ENCODE measurements around the gene OTX2.

Gene OTX2

DNA sequence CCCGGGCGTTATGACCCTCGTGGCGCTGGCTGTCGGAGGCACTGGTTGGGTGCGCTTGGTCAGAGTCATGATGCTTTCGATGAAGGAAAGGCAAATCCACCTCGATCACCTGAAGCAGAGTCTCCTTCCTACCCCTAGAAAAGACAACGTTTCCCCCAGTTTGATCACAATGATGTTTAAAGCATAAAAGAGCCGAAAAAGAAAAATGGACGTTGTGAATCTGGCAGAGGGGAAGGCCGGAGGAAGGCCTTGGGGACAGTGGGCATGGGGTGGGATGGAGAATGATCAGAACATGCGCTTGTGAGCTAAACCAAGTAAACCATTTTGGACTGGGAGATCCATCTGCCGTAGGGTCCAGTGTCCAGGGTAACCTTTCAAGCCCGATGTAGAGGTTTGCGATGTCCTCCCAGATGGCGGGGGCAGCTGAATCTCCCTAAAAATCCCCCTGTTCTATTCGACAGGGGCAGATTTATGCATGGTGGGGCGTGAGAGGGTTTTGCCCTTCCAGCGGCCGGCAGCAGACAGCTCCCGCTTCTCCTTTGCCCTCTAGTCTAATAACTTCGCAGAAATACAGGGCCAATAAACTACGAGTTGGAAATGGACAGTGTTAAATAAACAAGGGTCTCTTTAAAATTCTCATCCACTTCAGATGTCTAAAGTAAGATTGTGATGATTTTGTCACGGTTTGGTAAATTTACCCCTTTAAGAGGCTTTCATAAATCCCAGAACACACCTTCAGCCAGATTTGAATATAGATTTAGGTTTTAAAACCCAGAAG, 2.3 kb upstream of the OTX2 start:
- no peak for DNase-seq (ENCODE audit: low spot score)

DNA sequence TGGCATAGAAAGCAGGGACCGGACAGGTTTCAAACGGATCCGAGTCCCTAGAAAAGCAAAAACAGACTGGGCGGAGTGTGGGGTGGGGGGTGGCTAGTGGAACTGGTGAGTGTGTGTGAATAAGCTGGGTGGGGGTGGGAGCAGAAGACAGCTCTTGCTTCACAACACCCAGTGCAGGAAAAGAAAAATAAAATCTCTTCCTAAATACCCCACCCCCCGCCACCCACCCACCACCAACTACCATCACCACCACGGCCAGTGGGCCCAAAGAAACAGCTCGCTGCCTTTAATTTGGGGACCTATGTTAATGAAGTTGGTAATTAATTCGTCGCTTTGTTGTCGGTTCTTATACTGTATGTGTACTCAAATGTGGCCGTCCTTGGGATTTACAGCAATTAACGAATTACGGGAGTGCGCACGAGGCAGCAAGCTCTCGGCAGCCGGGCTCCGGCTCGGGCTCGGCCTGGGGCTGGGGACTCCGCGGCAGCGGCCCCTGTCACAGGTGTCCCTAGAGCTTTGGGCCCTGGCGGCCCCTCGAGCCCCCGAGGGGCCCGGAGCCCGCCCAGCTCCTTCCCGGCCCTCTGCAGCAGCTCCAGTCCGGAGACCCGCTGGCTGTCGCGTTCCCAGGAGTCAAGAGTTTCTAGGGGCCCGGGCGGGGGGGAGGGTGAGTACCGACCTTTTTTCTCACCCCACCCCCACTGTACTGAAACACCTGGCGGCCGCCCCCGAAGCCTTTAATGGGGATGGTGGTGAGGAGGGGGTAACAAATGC, 1.5 kb upstream of the OTX2 start:
- DNase-seq (ENCODE audit: low spot score) = no peak

DNA sequence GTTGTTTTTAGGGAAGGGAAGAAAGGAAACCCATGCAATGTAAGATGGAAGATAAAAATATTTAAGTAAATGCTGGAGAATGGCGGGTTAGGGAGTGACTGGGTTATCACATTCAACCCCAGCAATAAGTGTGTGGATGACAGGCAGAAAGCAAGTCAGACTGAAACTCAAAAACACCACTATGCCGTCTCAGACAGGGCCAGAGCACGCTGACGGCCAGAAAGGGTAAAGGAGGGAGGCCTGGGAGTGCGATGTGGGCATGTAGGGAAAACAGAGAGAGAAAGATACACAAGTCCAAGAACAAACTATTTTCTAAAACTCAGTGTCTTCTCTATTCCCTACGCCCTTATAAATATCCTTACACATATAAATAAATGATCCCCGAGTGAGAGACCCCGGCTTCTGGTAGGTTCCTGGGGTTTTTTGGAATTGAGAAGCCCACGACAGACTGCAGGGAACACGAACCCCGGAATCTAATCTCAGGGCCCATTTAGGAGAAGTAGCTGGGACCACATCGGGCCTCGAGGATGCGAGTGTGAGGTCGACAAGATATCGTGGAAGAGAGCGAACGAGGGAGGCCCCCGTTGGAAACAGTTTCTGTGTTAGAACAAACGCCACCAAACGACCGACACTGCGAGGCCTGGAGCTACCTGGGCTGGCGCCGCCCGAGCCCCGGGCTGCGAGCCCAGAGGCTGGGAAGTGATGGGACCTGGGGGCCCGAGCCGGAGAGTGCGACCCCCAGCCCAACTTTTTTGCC, 735 bp upstream of the OTX2 start:
- no peak for DNase-seq (ENCODE audit: low spot score)

DNA sequence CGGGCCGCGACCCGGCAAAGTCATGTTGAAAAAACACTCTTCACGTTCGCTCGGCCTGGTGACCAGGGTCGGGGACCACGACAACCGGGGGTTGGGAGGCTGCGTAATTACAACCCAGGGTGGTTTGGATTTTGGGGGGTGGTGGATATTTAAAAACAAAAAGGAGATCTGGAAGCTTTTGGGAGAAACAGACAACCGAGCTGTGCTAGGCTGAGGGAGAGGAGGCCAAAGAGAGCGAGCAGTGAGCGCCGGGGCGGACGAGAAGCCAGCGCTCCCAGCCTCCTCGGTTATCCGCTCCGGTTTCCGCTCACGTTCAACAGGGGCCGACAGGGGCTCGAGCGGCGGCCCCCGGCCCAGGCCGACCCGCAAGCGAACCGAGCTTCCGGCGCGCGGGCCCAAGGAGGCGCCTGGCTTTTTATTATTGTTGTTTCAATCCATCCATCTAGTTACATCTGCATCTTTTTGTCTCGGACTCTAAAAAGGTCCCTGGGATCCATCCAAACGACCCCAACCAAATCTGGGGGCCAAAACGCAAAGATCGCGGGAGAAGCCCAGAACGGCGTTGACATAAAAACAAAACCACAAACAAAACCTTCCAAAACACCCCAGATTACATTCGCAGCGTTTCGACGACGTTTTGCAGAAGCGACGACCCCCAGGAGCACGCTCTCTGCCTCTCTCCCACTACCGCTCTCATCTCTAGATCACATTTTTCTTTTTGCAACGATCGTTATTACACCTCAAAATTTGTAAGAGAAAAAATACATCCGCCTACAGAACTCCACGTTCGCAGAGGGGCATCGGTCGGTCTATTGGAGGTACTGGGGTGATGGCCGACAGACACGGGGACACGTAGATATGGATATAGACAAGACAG, 771 bp downstream of the OTX2 start:
- DNase-seq (ENCODE audit: low spot score) = no peak

DNA sequence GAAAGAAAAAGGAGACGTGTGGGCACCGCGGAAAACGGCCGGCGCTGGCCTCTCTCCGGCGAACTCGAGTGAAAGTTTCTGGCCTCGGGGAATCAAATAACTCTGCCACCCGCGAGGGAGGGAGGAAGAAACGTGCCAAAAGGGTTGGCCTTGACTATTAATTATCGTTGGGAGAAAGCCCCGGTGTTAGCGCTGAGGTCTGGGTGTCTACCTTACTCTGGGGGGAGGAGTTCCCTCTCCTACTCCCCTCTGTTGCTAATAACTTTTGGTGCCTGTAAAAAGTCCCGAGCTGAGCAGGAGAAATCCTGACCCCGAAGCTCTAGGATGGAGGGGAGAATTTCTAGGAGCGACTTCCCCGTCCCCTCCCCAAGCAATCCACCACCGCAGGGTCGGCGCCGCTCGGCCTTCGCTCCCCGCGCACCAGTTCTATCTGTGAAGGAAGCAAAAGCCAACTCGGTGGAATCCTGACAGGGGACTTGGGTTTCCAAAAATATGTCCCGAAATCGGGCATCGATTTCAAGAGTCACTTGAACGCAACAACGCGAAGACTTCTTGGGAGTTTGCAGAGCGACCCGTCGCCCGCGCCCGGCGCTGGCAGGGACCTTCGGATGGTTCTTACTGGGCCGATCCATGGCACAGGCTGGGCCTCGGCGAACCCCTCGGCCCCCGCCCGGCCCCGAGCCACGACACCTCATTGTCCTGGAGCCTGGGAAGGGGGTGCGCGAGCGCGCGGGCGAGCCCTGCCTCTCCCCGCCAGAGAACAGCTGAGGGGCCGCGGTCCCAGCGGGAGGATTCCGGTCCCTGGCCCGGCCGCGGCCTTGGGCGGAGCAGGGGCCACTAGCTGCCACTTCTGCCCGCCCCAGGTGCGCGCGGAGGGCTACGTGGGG, 1.7 kb downstream of the OTX2 start:
- DNase-seq (ENCODE audit: low spot score) = no peak

DNA sequence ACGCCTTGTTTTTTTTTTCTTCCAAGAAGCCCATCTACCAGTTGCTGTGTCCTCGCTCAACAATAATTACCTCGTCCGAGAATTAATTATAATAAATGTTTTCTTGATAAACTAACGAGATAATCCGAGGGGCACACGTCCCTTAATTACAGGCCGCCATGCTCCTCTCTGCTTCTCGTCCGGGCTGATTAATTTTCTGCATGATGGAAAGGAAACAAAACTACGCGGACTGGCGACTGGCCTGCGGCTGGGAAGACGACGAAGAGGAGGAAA, 2.2 kb downstream of the OTX2 start:
- no peak for DNase-seq (ENCODE audit: low spot score)

DNA sequence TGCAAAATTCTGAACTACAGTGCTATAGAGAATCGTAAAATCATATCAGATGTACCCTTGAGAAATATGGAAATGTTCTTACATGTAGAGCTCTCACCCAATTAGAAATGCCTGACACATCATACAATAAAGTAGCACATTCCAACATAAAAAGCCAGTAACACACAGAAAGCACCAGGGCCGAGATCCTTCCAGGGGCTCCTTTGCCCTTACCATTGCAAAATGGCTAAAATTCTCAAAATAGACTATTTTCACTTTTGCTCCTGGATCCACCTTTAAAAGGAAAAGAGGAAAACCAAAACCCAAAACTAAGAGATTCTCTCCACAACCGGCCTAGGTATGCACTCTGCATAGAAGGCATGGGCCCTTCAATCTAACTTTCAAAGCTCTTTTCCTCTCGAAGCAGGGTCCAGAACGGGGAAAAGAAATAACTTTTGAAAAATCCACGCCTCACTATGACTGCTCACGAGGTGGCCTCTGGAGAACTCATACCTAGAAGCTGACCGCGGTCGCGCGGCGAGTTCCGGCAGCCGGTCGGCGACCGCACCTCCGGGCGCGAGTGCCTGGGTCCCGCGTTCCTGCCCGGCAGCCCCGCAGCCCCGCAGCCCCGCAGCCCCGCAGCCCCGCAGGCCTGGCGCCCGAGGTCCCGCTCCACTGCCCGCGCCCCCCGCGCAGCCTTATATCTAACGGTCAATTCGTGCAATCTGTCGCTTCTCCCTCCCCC, 2.7 kb downstream of the OTX2 start:
- no peak for DNase-seq (ENCODE audit: low spot score)

DNA sequence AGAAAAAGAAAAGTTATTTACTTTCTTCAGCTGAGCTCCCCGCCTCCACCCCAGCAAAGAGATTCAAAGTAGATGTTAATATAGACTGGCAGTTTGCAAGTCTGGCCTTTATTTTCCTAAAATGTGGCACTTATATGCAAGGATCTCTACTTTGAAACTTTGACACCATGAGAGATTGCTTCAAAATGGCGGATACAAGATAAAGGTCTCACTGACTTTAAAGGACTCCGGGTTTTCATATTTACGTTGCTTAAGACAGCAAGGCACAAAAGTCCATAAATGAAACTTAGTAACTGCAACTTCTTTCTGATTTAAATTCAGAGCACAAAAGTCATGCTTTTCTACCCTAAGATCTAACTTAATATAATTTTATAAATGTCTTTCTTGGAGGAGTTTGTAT, 3.5 kb downstream of the OTX2 start:
- DNase-seq (ENCODE audit: low spot score) = no peak

DNA sequence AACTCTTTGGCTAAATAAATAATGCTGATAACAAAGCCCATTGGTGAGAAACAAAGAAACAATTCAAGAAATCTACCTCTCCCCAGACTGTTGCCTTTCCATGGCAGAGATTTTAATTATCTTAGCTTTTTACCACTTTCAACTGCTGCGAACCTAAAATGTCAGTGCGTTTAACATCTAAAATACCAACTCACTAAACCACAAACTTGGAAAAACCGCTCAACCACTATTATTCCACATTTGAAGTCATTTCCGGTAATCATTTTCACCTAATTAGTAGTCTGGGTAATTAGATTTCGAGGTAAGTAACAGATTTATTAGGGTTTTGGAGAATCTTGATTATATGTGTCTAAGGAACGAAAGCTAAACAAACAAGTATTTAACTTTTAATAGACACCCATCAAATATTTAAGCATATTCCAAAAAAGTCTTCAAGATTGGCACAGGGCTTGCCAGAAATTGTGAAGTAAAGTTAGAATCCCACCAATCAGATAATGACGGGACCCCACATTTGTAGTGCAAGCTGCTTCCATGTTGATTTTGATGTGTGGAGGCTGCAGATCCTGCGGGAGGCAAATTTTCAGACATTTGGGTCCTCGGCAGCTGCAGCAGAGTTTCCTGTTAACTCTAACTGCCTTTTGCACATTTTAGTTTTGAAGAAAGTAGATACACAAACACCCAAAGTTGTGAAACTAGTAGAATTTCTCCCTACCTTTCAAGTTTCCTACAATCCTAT, 4.1 kb downstream of the OTX2 start:
- no peak for DNase-seq (ENCODE audit: low spot score)

DNA sequence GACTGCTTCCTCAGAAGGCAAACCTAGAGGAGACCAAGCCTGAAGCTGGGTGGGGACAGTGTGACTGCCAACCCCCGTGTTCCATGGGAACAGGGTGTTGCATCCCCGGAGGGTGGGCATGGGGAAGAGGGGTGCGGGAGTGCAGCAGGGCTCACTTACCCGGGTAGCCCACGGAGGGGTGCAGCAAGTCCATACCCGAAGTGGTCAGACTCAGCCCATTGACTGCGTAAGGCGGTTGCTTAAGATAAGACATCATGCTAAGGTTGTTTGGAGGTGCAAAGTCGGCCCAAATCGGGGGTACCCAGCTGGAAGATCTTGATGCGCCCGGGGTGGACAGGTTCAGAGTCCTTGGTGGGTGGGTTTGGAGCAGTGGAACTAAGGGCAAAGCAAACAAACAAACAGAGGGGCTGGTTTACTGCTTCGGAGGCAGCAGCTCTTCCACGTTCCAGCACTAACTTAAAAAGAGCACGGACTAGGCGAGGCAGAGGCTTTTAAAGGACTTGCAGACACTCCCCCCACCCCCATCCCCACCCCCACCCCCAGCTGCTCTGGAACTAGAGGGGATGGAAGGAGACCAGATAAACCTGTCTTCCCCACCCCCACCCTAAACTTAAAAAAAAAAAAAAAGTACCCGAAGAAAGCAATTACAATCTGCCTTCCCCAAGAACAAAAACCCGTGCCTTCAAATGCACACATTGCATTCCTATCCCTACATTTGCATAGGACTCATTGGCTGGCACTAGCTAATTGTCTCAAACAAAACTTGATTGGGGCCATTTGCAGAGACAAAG, 4.9 kb downstream of the OTX2 start:
- no peak for DNase-seq (ENCODE audit: low spot score)

DNA sequence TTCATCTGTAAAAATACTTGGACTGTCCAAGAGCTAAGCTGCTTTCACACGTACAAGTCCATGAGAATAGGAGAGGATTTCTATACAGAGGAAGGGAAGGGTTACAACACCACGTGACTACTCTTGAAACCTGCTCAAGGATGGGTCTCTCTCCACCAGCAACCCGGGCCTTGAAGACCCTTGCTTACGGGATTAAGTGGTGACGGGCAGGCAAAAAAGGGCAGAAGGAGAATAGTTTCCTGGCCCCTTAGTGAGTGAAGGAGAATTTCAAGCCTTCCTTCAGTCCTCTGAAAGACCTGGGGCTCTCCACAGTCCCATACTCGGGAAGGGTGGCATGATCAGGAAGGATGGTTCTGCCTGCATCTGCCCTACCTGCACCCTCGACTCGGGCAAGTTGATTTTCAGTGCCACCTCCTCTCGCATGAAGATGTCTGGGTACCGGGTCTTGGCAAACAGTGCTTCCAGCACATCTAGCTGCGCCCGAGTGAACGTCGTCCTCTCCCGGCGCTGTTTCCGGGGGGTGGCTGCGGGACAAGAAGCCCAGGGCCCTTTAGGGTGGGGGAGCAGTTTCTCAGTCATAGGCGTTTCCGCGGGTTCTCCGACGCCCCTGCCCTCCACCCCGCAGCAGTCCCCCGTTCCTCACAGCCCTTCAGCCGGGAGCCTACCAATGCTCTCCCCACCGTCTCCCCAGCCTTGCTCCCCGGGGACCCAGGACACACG, 6.3 kb downstream of the OTX2 start:
- no peak for DNase-seq (ENCODE audit: low spot score)

DNA sequence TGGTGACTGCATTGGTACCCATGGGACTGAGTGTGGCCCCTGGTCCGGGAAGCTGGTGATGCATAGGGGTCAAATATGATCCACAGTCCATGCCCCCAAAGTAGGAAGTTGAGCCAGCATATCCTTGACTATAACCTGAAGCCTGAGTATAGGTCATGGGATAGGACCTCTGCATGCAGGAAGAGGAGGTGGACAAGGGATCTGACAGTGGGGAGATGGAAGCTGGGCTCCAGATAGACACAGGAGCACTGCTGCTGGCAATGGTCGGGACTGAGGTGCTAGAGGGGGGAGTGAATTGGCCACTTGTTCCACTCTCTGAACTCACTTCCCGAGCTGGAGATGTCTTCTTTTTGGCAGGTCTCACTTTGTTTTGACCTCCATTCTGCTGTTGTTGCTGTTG, 8.4 kb downstream of the OTX2 start:
- DNase-seq (ENCODE audit: low spot score) = no peak

DNA sequence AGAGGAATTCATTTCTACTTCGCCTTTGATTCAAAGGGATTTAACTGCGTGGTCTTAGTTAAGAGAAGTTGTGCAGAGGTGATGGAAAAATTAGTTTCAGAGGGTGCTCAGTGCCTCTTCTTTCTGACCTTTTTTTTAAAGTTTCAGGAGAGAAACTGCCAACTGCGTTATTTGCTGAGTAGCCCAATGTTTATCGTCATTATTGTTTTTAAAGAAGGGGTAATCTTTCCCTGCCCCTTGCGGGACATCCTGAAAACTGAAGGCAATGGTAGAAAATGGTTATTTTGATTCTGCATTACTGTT, 11.0 kb downstream of the OTX2 start:
- DNase-seq (ENCODE audit: low spot score) = no peak

DNA sequence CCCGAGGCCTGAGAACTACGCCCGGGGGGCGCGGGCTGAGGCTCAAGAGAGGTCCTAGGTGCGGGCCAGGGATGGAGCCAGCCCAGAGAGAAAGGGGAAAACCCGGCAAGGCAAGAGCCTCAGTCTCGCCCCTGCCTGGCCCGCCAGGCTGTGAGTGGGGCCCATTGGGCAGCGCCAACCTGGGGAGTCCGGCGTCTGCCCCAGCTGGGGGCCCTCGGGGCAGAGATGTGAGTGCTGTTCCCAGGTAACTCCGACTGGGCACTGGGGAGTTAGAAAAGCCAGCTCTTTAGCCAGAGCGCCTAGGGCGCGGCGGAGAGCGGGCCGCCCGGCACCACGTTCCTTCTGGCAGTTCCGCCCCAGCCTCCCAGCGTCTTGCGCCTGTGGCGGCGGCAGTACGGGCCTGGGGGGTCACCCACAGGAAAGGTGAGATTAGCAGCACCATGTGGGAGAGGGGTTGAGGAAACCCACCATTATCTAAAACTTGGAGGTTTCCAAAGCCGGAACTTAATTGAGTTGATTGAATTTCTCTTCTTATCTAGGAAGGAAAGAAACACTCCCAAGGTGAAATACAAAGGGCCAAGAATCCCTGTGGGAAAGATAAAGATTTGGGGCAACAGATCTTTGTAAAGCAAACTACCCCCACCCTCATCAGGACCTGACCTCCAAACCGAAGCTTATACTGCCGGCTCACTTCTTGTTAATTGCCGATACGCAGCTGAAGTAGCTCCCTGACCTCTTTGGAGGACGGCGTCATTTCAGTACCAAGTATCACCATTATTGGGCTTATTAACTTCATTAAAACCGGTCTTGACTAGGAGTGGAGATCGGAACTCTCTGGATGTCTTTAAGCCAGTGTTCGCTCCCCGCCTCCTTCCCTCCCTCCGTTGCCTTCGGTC, 11.6 kb downstream of the OTX2 start:
- no peak for DNase-seq (ENCODE audit: low spot score)

DNA sequence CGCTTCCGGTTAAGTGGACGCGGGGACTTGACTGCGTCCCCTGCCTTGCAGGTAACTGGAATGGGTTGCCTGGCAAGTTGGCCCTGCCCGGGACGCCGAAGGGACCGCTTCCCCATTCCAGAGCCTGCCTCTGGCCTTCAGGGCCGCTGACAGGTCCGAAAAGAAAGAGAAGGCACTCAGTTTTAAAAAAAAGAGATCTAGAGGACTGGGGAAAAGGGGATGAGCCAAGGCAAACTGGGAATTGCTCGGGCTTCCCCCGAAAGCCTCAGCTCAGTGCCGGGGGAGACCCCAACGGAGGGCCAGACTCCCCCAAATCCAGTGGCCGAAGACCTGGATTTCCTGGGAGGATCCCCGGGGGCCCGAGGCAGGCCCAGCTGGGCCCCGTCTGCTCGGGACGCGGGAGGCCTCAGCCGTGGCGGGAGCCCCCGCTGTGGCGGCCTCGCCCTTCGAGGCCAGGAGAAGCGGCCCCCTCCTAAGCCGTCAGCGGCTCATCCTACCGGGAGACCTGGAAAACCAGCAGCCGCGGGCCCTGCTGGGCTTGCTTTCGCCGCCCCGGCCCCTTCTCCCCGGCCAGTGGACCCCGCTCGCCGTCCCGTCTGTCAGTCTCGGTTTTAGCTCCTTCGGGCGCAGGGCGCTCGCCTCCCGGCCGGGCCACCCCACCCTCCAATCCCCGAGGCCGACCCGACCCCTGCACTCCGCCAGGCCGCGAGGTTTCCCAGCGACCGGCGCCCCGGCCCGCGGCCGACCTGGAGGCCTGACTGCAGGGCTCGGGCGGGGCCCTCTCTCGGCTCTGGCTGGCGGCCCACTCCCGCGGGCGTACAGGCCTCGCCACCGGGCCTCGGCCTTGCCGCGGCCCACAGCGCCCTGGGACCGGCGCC, 12.5 kb downstream of the OTX2 start:
- DNase-seq (ENCODE audit: low spot score) = no peak

DNA sequence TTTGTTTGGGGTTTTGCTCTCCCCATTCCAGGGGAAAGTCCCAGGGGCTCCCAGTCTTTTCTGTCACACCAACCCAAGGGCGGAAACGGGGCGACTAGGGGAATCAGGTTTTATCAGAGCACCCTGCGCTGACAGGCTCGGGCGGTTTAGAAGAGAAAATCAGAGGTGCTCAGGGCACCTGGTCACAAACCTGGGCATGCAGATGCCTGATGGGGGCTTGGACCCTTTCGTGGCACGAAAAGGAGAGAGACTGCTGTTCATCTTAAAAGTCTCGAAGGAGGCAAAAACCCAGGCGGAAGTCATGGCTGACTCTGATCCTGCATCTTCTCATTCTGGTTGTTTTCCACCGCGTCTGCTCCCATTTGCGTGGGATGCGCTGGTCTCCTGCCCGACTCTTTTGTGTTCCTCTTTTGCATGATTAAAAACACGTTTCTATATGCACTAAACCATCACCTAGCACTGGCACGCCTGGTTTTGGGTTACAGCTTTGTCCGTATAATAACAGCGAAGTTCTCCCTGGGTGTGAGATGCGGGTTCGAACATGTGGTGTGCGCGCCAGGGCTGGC, 13.2 kb downstream of the OTX2 start:
- DNase-seq (ENCODE audit: low spot score) = no peak
